Measurements from ENCODE around the gene LILRB5. TPM values are rescaled to one million over a fixed set of nuclear protein-coding genes. Genes with fewer than 3 reads are reported as not detected.

Gene LILRB5
- total RNA-seq, 1 donor from 2014 or later = not detected

- peaks cover 14% of the 10 kb centered on the region for H3K27me3 Mint-ChIP-seq (ENCODE audit: insufficient read depth)
- H3K27ac Mint-ChIP-seq = no peak overlapping the region
- no peaks in the 10 kb centered on the region for H3K36me3 Mint-ChIP-seq (ENCODE audit: low read depth)
- H3K9me3 Mint-ChIP-seq = no peaks in the 10 kb centered on the region
- no peaks in the 10 kb centered on the region for H3K4me1 Mint-ChIP-seq (ENCODE audit: low read depth)
- no peak overlapping the region for H3K4me3 Mint-ChIP-seq
- DNase-seq (ENCODE audit: low spot score) = no peak
- intact Hi-C loops (cut with micrococcal nuclease) = no loop called here
Observed at GRCh38 chr19:54271106-54271505, 14.0 kb upstream of the LILRB5 start.

- Mint-ChIP-seq H3K27ac (no peak overlapping the region), H3K9me3 (no peaks in the 10 kb centered on the region), H3K27me3 (ENCODE audit: insufficient read depth) (peaks cover 20% of the 10 kb centered on the region), H3K36me3 (ENCODE audit: low read depth) (no peaks in the 10 kb centered on the region), H3K4me1 (ENCODE audit: low read depth) (no peaks in the 10 kb centered on the region), H3K4me3 (no peak overlapping the region)
- intact Hi-C loops (cut with micrococcal nuclease) = no loop called here
- DNase-seq (ENCODE audit: low spot score) = no peak
Observed at GRCh38 chr19:54268936-54269335, 11.9 kb upstream of the LILRB5 start.

- H3K36me3 Mint-ChIP-seq (ENCODE audit: low read depth) = no peaks in the 10 kb centered on the region
- H3K27me3 Mint-ChIP-seq (ENCODE audit: insufficient read depth) = peaks cover 16% of the 10 kb centered on the region
- DNase-seq (ENCODE audit: low spot score) = peak; percentile 44
- no peak overlapping the region for H3K4me3 Mint-ChIP-seq
- H3K9me3 Mint-ChIP-seq = no peaks in the 10 kb centered on the region
- no peaks in the 10 kb centered on the region for H3K4me1 Mint-ChIP-seq (ENCODE audit: low read depth)
- intact Hi-C loops (cut with micrococcal nuclease) = loop anchor here (1.0 kb wide), 1 partner anchor 98 kb away; no protein-coding TSS in a partner anchor
- H3K27ac Mint-ChIP-seq = no peak overlapping the region
Observed at GRCh38 chr19:54266133-54266532, 9.1 kb upstream of the LILRB5 start.

GRCh38 chr19:54262470-54262869, 5.4 kb upstream of the LILRB5 start:
- H3K36me3 Mint-ChIP-seq (ENCODE audit: low read depth) = no peaks in the 10 kb centered on the region
- H3K4me1 Mint-ChIP-seq (ENCODE audit: low read depth) = no peaks in the 10 kb centered on the region
- H3K9me3 Mint-ChIP-seq = no peaks in the 10 kb centered on the region
- no peak overlapping the region for H3K4me3 Mint-ChIP-seq
- DNase-seq (ENCODE audit: low spot score) = no peak
- H3K27ac Mint-ChIP-seq = no peak overlapping the region
- intact Hi-C loops (cut with micrococcal nuclease) = no loop called here
- peaks cover 5% of the 10 kb centered on the region for H3K27me3 Mint-ChIP-seq (ENCODE audit: insufficient read depth)

GRCh38 chr19:54262066-54262465, 5.0 kb upstream of the LILRB5 start:
- no peak overlapping the region for H3K4me3 Mint-ChIP-seq
- H3K27ac Mint-ChIP-seq = no peak overlapping the region
- peaks cover 5% of the 10 kb centered on the region for H3K27me3 Mint-ChIP-seq (ENCODE audit: insufficient read depth)
- no peaks in the 10 kb centered on the region for H3K4me1 Mint-ChIP-seq (ENCODE audit: low read depth)
- DNase-seq (ENCODE audit: low spot score) = no peak
- no peaks in the 10 kb centered on the region for H3K36me3 Mint-ChIP-seq (ENCODE audit: low read depth)
- intact Hi-C loops (cut with micrococcal nuclease) = no loop called here
- H3K9me3 Mint-ChIP-seq = no peaks in the 10 kb centered on the region

- Mint-ChIP-seq H3K4me3 (no peak overlapping the region), H3K27ac (no peak overlapping the region), H3K4me1 (ENCODE audit: low read depth) (no peaks in the 10 kb centered on the region), H3K9me3 (no peaks in the 10 kb centered on the region), H3K36me3 (ENCODE audit: low read depth) (no peaks in the 10 kb centered on the region), H3K27me3 (ENCODE audit: insufficient read depth) (no peaks in the 10 kb centered on the region)
- no peak for DNase-seq (ENCODE audit: low spot score)
- intact Hi-C loops (cut with micrococcal nuclease) = no loop called here
Observed at GRCh38 chr19:54256250-54257115, 590 bp downstream of the LILRB5 start.

GRCh38 chr19:54255105-54255775, 1.8 kb downstream of the LILRB5 start:
- no peaks in the 10 kb centered on the region for H3K4me1 Mint-ChIP-seq (ENCODE audit: low read depth)
- no peaks in the 10 kb centered on the region for H3K27me3 Mint-ChIP-seq (ENCODE audit: insufficient read depth)
- no peak overlapping the region for H3K4me3 Mint-ChIP-seq
- intact Hi-C loops (cut with micrococcal nuclease) = no loop called here
- H3K27ac Mint-ChIP-seq = no peak overlapping the region
- no peaks in the 10 kb centered on the region for H3K9me3 Mint-ChIP-seq
- no peak for DNase-seq (ENCODE audit: low spot score)
- H3K36me3 Mint-ChIP-seq (ENCODE audit: low read depth) = no peaks in the 10 kb centered on the region

GRCh38 chr19:54254195-54254906, 2.7 kb downstream of the LILRB5 start:
- Mint-ChIP-seq H3K9me3 (no peaks in the 10 kb centered on the region), H3K4me1 (ENCODE audit: low read depth) (no peaks in the 10 kb centered on the region), H3K27ac (no peak overlapping the region), H3K4me3 (no peak overlapping the region), H3K27me3 (ENCODE audit: insufficient read depth) (peaks cover 3% of the 10 kb centered on the region), H3K36me3 (ENCODE audit: low read depth) (no peaks in the 10 kb centered on the region)
- DNase-seq (ENCODE audit: low spot score) = no peak
- intact Hi-C loops (cut with micrococcal nuclease) = no loop called here

- no peaks in the 10 kb centered on the region for H3K9me3 Mint-ChIP-seq
- H3K36me3 Mint-ChIP-seq (ENCODE audit: low read depth) = no peaks in the 10 kb centered on the region
- H3K27me3 Mint-ChIP-seq (ENCODE audit: insufficient read depth) = peaks cover 4% of the 10 kb centered on the region
- H3K27ac Mint-ChIP-seq = no peak overlapping the region
- no peak overlapping the region for H3K4me3 Mint-ChIP-seq
- intact Hi-C loops (cut with micrococcal nuclease) = no loop called here
- H3K4me1 Mint-ChIP-seq (ENCODE audit: low read depth) = peaks cover under 1% of the 10 kb centered on the region
- DNase-seq (ENCODE audit: low spot score) = no peak
Observed at GRCh38 chr19:54253331-54254194, 3.5 kb downstream of the LILRB5 start.

- Mint-ChIP-seq H3K4me1 (ENCODE audit: low read depth) (peaks cover 7% of the 10 kb centered on the region), H3K4me3 (no peak overlapping the region), H3K9me3 (no peaks in the 10 kb centered on the region), H3K27ac (no peak overlapping the region), H3K36me3 (ENCODE audit: low read depth) (no peaks in the 10 kb centered on the region), H3K27me3 (ENCODE audit: insufficient read depth) (peaks cover 4% of the 10 kb centered on the region)
- intact Hi-C loops (cut with micrococcal nuclease) = no loop called here
- DNase-seq (ENCODE audit: low spot score) = no peak
Observed at GRCh38 chr19:54252845-54253244, 4.2 kb downstream of the LILRB5 start.

GRCh38 chr19:54252243-54252642, 4.8 kb downstream of the LILRB5 start:
- no peaks in the 10 kb centered on the region for H3K9me3 Mint-ChIP-seq
- peaks cover 12% of the 10 kb centered on the region for H3K4me1 Mint-ChIP-seq (ENCODE audit: low read depth)
- no peak overlapping the region for H3K4me3 Mint-ChIP-seq
- DNase-seq (ENCODE audit: low spot score) = no peak
- H3K36me3 Mint-ChIP-seq (ENCODE audit: low read depth) = no peaks in the 10 kb centered on the region
- peaks cover 4% of the 10 kb centered on the region for H3K27me3 Mint-ChIP-seq (ENCODE audit: insufficient read depth)
- no peak overlapping the region for H3K27ac Mint-ChIP-seq
- intact Hi-C loops (cut with micrococcal nuclease) = no loop called here

- intact Hi-C loops (cut with micrococcal nuclease) = no loop called here
- H3K9me3 Mint-ChIP-seq = no peaks in the 10 kb centered on the region
- no peak overlapping the region for H3K27ac Mint-ChIP-seq
- H3K4me1 Mint-ChIP-seq (ENCODE audit: low read depth) = peaks cover 12% of the 10 kb centered on the region
- H3K27me3 Mint-ChIP-seq (ENCODE audit: insufficient read depth) = peaks cover 4% of the 10 kb centered on the region
- H3K4me3 Mint-ChIP-seq = peak overlapping the region; percentile 27
- DNase-seq (ENCODE audit: low spot score) = peak; percentile 11
- H3K36me3 Mint-ChIP-seq (ENCODE audit: low read depth) = no peaks in the 10 kb centered on the region
Observed at GRCh38 chr19:54248016-54248601, 9.0 kb downstream of the LILRB5 start.
